GM18517 (cell line): ENCODE data around the gene NLRP7.
"Not testable (repeated sequence)": the region's sequence is repeated elsewhere in the genome, so short reads cannot be mapped to it uniquely, and the experiment has no call there.

Source experiments
- ATAC-seq: cut with Tn5 transposase; IDR thresholded peaks from one replicate; pipeline ENCODE4 v1.9.1; 2021; ENCODE audit warnings: mild to moderate bottlenecking, moderate library complexity; ENCODE audit not compliant: unreplicated experiment

The NLRP7 gene

GRCh38 chr19:54947381-54947780 lies at the start of gene NLRP7:
NLRP7 (minus strand) TSS chr19:54947530.
- no peak for ATAC-seq

GRCh38 chr19:54995561-54995960 lies 48.2 kb upstream of the NLRP7 start:
- no peak for ATAC-seq

GRCh38 chr19:54989531-54989930 lies 42.2 kb upstream of the NLRP7 start:
- not testable (repeated sequence) for ATAC-seq

GRCh38 chr19:54982562-54982961 lies 35.2 kb upstream of the NLRP7 start:
- ATAC-seq, result not testable (repeated sequence)

- not testable (repeated sequence) for ATAC-seq
These were observed 26.1 kb upstream of the NLRP7 start for GRCh38 chr19:54973229-54974090.

GRCh38 chr19:54971446-54971845 lies 24.1 kb upstream of the NLRP7 start:
- not testable (repeated sequence) for ATAC-seq

- no peak for ATAC-seq
These were observed 22.3 kb upstream of the NLRP7 start for GRCh38 chr19:54969647-54970046.

- ATAC-seq, result no peak
These were observed 20.3 kb upstream of the NLRP7 start for GRCh38 chr19:54967611-54968010.

GRCh38 chr19:54965055-54965454 lies 17.7 kb upstream of the NLRP7 start:
- not testable (repeated sequence) for ATAC-seq

- ATAC-seq, result no peak
These were observed 12.5 kb upstream of the NLRP7 start for GRCh38 chr19:54959840-54960239.

- no peak for ATAC-seq
These were observed 8.0 kb upstream of the NLRP7 start for GRCh38 chr19:54955376-54955775.

- not testable (repeated sequence) for ATAC-seq
These were observed 6.0 kb upstream of the NLRP7 start for GRCh38 chr19:54953345-54953713.

GRCh38 chr19:54952591-54953344 lies 5.4 kb upstream of the NLRP7 start:
- ATAC-seq, result no peak

- not testable (repeated sequence) for ATAC-seq
These were observed 3.2 kb upstream of the NLRP7 start for GRCh38 chr19:54950580-54950979.

GRCh38 chr19:54949412-54949811 lies 2.1 kb upstream of the NLRP7 start:
- no peak for ATAC-seq

- ATAC-seq, result not testable (repeated sequence)
These were observed 3.5 kb downstream of the NLRP7 start for GRCh38 chr19:54943772-54944361.

GRCh38 chr19:54939538-54939937 lies 7.8 kb downstream of the NLRP7 start:
- ATAC-seq, result not testable (repeated sequence)

GRCh38 chr19:54938906-54939305 lies 8.4 kb downstream of the NLRP7 start:
- no peak for ATAC-seq

GRCh38 chr19:54937926-54938325 lies 9.4 kb downstream of the NLRP7 start:
- ATAC-seq, result no peak

GRCh38 chr19:54928299-54928698 lies 19.0 kb downstream of the NLRP7 start:
- ATAC-seq, result no peak

GRCh38 chr19:54923276-54923675 lies 24.1 kb downstream of the NLRP7 start:
- ATAC-seq, result no peak

GRCh38 chr19:54921082-54921481 lies 26.2 kb downstream of the NLRP7 start:
- ATAC-seq, result no peak
